Measurements from ENCODE around the gene HOXD3. TPM values are rescaled to one million over a fixed set of nuclear protein-coding genes. Genes with fewer than 3 reads are reported as not detected.

The HOXD3 gene
- total and polyA plus RNA-seq, 2 of the 8 experiments (the other 6 are each of a cell fraction or from before 2014, with no cell fraction given): not detected

GRCh38 chr2:176187899-176188773 lies 31.0 kb downstream of the HOXD3 start, which contains the start of gene HOXD1 (continued):
- TF ChIP-seq SIN3A (conservative IDR thresholded peaks at IDR 0.05 in 1 of 2, IDR thresholded peaks at IDR 0.05 in 1 of 2; ENCODE audit: low read depth in 1 of 2, low read length in 2 of 2) (no peak), GTF2F1 (IDR thresholded peaks at IDR 0.05; ENCODE audit: borderline replicate concordance, low read depth, low read length) (no peak), RNF2 (IDR thresholded peaks at IDR 0.05; ENCODE audit: borderline replicate concordance, low read depth, low read length, missing control alignments, poor library complexity, severe bottlenecking) (peak; percentile 58), TBP (IDR thresholded peaks at IDR 0.05; ENCODE audit: low read depth, low read length) (peak; percentile 80), ATF3 (IDR thresholded peaks at IDR 0.05; ENCODE audit: insufficient read depth, low read depth, low read length) (peak; percentile 79; the same call in 1 of the 2 replicates), MAX (IDR thresholded peaks at IDR 0.05) (peak; percentile 40)
